GM18507 (cell line): ENCODE measurements around the gene PTPN13.
"Not testable (repeated sequence)": the region's sequence is repeated elsewhere in the genome, so short reads cannot be mapped to it uniquely, and the experiment has no call there.

Experiments used
- DNase-seq: peaks from one replicate; pipeline ENCODE4 v3.0.0; 2011; ENCODE audit warnings: low read depth; ENCODE audit not compliant: insufficient read length; ENCODE audit errors: extremely low spot score
- FAIRE-seq: peaks from 2 replicates; lab custom pipeline; 2011; peaks lifted over from hg19 to GRCh38; lab: Jason Lieb, UNC

PTPN13 gene

GRCh38 chr4:86683167-86683566, 89.1 kb downstream of the PTPN13 start:
- no peak for DNase-seq
- FAIRE-seq = no peak

- FAIRE-seq = no peak
- no peak for DNase-seq
Observed at GRCh38 chr4:86683983-86684382, 89.9 kb downstream of the PTPN13 start.

- FAIRE-seq = no peak
Observed at GRCh38 chr4:86685401-86685800, 91.3 kb downstream of the PTPN13 start.

GRCh38 chr4:86686741-86687140, 92.6 kb downstream of the PTPN13 start:
- FAIRE-seq (no peak), DNase-seq (no peak)

More at GRCh38 chr4:86685401-86685800, 91.3 kb downstream of the PTPN13 start:
- no peak for DNase-seq

GRCh38 chr4:86688026-86688425, 93.9 kb downstream of the PTPN13 start:
- no peak for FAIRE-seq
- no peak for DNase-seq

GRCh38 chr4:86704601-86705000, 110.5 kb downstream of the PTPN13 start:
- FAIRE-seq = no peak
- DNase-seq = no peak

- DNase-seq (no peak), FAIRE-seq (no peak)
Observed at GRCh38 chr4:86706923-86707597, 112.9 kb downstream of the PTPN13 start.

- no peak for FAIRE-seq
- no peak for DNase-seq
Observed at GRCh38 chr4:86717651-86718050, 123.5 kb downstream of the PTPN13 start.

- no peak for DNase-seq
- FAIRE-seq = no peak
Observed at GRCh38 chr4:86718152-86718551, 124.0 kb downstream of the PTPN13 start.

- FAIRE-seq, DNase-seq: not testable (repeated sequence)
Observed at GRCh38 chr4:86719149-86719548, 125.0 kb downstream of the PTPN13 start.

- FAIRE-seq (no peak), DNase-seq (no peak)
Observed at GRCh38 chr4:86720508-86721068, 126.5 kb downstream of the PTPN13 start.

GRCh38 chr4:86721412-86721811, 127.3 kb downstream of the PTPN13 start:
- DNase-seq = no peak
- no peak for FAIRE-seq

- FAIRE-seq (no peak), DNase-seq (no peak)
Observed at GRCh38 chr4:86730310-86730709, 136.2 kb downstream of the PTPN13 start.

GRCh38 chr4:86737244-86737643, 143.1 kb downstream of the PTPN13 start:
- no peak for FAIRE-seq
- DNase-seq = no peak

- FAIRE-seq (no peak), DNase-seq (no peak)
Observed at GRCh38 chr4:86741846-86742245, 147.7 kb downstream of the PTPN13 start.

- FAIRE-seq (no peak), DNase-seq (no peak)
Observed at GRCh38 chr4:86744570-86744969, 150.5 kb downstream of the PTPN13 start.

- FAIRE-seq (no peak), DNase-seq (no peak)
Observed at GRCh38 chr4:86749121-86749520, 155.0 kb downstream of the PTPN13 start.

GRCh38 chr4:86755388-86755787, 161.3 kb downstream of the PTPN13 start:
- DNase-seq (no peak), FAIRE-seq (no peak)

- DNase-seq (no peak), FAIRE-seq (no peak)
Observed at GRCh38 chr4:86757468-86757867, 163.4 kb downstream of the PTPN13 start.

GRCh38 chr4:86759298-86759697, 165.2 kb downstream of the PTPN13 start:
- DNase-seq (no peak), FAIRE-seq (no peak)

- FAIRE-seq (no peak), DNase-seq (no peak)
Observed at GRCh38 chr4:86762649-86763048, 168.5 kb downstream of the PTPN13 start.
